DOHH2 (cell line): ENCODE results near the gene CAPN10.

Experiments used
- EZH2phosphoT487 ChIP-seq: fragments of 200-600 bp; sonication (generic); IDR thresholded peaks from 2 replicates; pipeline ENCODE4 v1.6.1; 2017; ENCODE audit warnings: borderline replicate concordance, mild to moderate bottlenecking, antibody characterized with exemption, low read length, moderate library complexity, mixed read lengths
- TF ChIP-seq, protein P1 (sequence below): fragments of 200-600 bp; sonication (generic); IDR thresholded peaks from one replicate; pipeline ENCODE4 v1.5.1; 2014; ENCODE audit warnings: antibody characterized with exemption, mild to moderate bottlenecking, low read depth, low read length; ENCODE audit not compliant: poor library complexity, severe bottlenecking

GRCh38 chr2:240560084-240560479 lies 26.5 kb upstream of the CAPN10 start, which contains the start of gene DUSP28:
- TF ChIP-seq, protein P1, sequence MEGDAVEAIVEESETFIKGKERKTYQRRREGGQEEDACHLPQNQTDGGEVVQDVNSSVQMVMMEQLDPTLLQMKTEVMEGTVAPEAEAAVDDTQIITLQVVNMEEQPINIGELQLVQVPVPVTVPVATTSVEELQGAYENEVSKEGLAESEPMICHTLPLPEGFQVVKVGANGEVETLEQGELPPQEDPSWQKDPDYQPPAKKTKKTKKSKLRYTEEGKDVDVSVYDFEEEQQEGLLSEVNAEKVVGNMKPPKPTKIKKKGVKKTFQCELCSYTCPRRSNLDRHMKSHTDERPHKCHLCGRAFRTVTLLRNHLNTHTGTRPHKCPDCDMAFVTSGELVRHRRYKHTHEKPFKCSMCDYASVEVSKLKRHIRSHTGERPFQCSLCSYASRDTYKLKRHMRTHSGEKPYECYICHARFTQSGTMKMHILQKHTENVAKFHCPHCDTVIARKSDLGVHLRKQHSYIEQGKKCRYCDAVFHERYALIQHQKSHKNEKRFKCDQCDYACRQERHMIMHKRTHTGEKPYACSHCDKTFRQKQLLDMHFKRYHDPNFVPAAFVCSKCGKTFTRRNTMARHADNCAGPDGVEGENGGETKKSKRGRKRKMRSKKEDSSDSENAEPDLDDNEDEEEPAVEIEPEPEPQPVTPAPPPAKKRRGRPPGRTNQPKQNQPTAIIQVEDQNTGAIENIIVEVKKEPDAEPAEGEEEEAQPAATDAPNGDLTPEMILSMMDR, result no peak
- no peak for TF ChIP-seq EZH2phosphoT487
